HL-60/S4 treated with phorbol 12-myristate 13-acetate at 8.2 ng/mL for 4 days and 3 days (cell line): ENCODE results near the gene KIF16B.

Experiments
- in situ Hi-C: fragments of 300-500 bp; cut with MboI; formaldehyde crosslinking; loops from 2 replicates; pipeline ENCODE4 v1.15.0; 2022; ENCODE audit warnings: low sequenced_read_pairs

Gene KIF16B

GRCh38 chr20:16408981-16409380 lies 164.3 kb downstream of the KIF16B start:
- in situ Hi-C loops, result no loop called here

GRCh38 chr20:16407251-16408067 lies 165.8 kb downstream of the KIF16B start:
- in situ Hi-C loops, result no loop called here

GRCh38 chr20:16405254-16405653 lies 168.0 kb downstream of the KIF16B start:
- in situ Hi-C loops, result no loop called here

GRCh38 chr20:16404640-16405039 lies 168.6 kb downstream of the KIF16B start:
- in situ Hi-C loops, result no loop called here

- in situ Hi-C loops, result no loop called here
Measured at GRCh38 chr20:16404171-16404570, 169.1 kb downstream of the KIF16B start.

GRCh38 chr20:16400234-16400633 lies 173.0 kb downstream of the KIF16B start:
- in situ Hi-C loops, result no loop called here

GRCh38 chr20:16399801-16400200 lies 173.4 kb downstream of the KIF16B start:
- in situ Hi-C loops, result no loop called here

GRCh38 chr20:16397086-16397485 lies 176.2 kb downstream of the KIF16B start:
- in situ Hi-C loops, result no loop called here

- in situ Hi-C loops, result no loop called here
Measured at GRCh38 chr20:16395366-16395765, 177.9 kb downstream of the KIF16B start.

GRCh38 chr20:16394784-16395183 lies 178.5 kb downstream of the KIF16B start:
- in situ Hi-C loops, result no loop called here

- in situ Hi-C loops, result no loop called here
Measured at GRCh38 chr20:16393836-16394235, 179.4 kb downstream of the KIF16B start.

- in situ Hi-C loops, result no loop called here
Measured at GRCh38 chr20:16393297-16393696, 180.0 kb downstream of the KIF16B start.

- in situ Hi-C loops, result no loop called here
Measured at GRCh38 chr20:16392346-16392745, 180.9 kb downstream of the KIF16B start.

GRCh38 chr20:16390991-16391390 lies 182.3 kb downstream of the KIF16B start:
- in situ Hi-C loops, result no loop called here

GRCh38 chr20:16388731-16389130 lies 184.5 kb downstream of the KIF16B start:
- in situ Hi-C loops, result no loop called here

GRCh38 chr20:16387666-16388065 lies 185.6 kb downstream of the KIF16B start:
- in situ Hi-C loops, result no loop called here

GRCh38 chr20:16385891-16386290 lies 187.4 kb downstream of the KIF16B start:
- in situ Hi-C loops, result no loop called here

GRCh38 chr20:16385462-16385861 lies 187.8 kb downstream of the KIF16B start:
- in situ Hi-C loops, result no loop called here

GRCh38 chr20:16381444-16381843 lies 191.8 kb downstream of the KIF16B start:
- in situ Hi-C loops, result no loop called here

- in situ Hi-C loops, result no loop called here
Measured at GRCh38 chr20:16378712-16379370, 194.4 kb downstream of the KIF16B start.

GRCh38 chr20:16378122-16378521 lies 195.1 kb downstream of the KIF16B start:
- in situ Hi-C loops, result no loop called here

GRCh38 chr20:16369441-16369840 lies 203.8 kb downstream of the KIF16B start:
- in situ Hi-C loops, result loop anchor here (25.0 kb wide), 1 partner anchor 93 kb away; no protein-coding TSS in a partner anchor
